SK-N-MC (cell line): ENCODE results near the gene RTL10.

ENCODE experiments used
- EZH2 ChIP-seq: fragments of 200-600 bp; sonication (generic); IDR thresholded peaks from one replicate; pipeline ENCODE4 v1.6.1; 2017; ENCODE audit warnings: antibody characterized with exemption
- POLR2AphosphoS5 ChIP-seq: IDR thresholded peaks from 2 replicates; pipeline ENCODE4 v1.6.1; 2012; ENCODE audit warnings: mild to moderate bottlenecking, low read depth, low read length, borderline replicate concordance

GRCh38 chr22:19887256-19887985 is 32.7 kb upstream of the RTL10 start:
- TF ChIP-seq POLR2AphosphoS5 (no peak), EZH2 (no peak)
